Measurements from ENCODE around the gene AMPD1.
A peak's percentile ranks its signal among the peaks of the same experiment; 100 is the strongest.

Gene AMPD1

GRCh38 chr1:114696810-114697209 is 1.5 kb upstream of the AMPD1 start:
- no peak for DNase-seq

- no peak for DNase-seq
These were observed 621 bp downstream of the AMPD1 start for GRCh38 chr1:114694540-114695310.

- DNase-seq = no peak
These were observed 2.4 kb downstream of the AMPD1 start for GRCh38 chr1:114692947-114693346.

GRCh38 chr1:114691061-114691460 is 4.3 kb downstream of the AMPD1 start:
- no peak for DNase-seq

- no peak for DNase-seq
These were observed 5.2 kb downstream of the AMPD1 start for GRCh38 chr1:114690148-114690547.

GRCh38 chr1:114688526-114688925 is 6.8 kb downstream of the AMPD1 start:
- DNase-seq = no peak

GRCh38 chr1:114685851-114686250 is 9.5 kb downstream of the AMPD1 start:
- no peak for DNase-seq

GRCh38 chr1:114677691-114678090 is 17.7 kb downstream of the AMPD1 start:
- no peak for DNase-seq

- no peak for DNase-seq
These were observed 19.2 kb downstream of the AMPD1 start for GRCh38 chr1:114676115-114676514.

GRCh38 chr1:114671939-114672275 is 23.4 kb downstream of the AMPD1 start:
- no peak for DNase-seq

GRCh38 chr1:114671011-114671938 is 24.1 kb downstream of the AMPD1 start:
- peak; percentile 4 for DNase-seq

GRCh38 chr1:114670083-114671010 is 25.0 kb downstream of the AMPD1 start:
- peak; percentile 90 for DNase-seq

- DNase-seq = no peak
These were observed 25.7 kb downstream of the AMPD1 start, which contains the start of gene DENND2C for GRCh38 chr1:114669562-114670082. Gene DENND2C, minus strand, starts transcription at chr1:114670049. Its CDS starts 44,065 bp downstream, at chr1:114625984.

GRCh38 chr1:114668784-114669561 is 26.4 kb downstream of the AMPD1 start:
- DNase-seq = peak; percentile 34

- DNase-seq = no peak
These were observed 27.0 kb downstream of the AMPD1 start for GRCh38 chr1:114668373-114668772.

GRCh38 chr1:114666954-114667353 is 28.4 kb downstream of the AMPD1 start:
- DNase-seq = no peak

GRCh38 chr1:114660238-114660637 is 35.1 kb downstream of the AMPD1 start:
- no peak for DNase-seq

GRCh38 chr1:114651893-114652292 is 43.5 kb downstream of the AMPD1 start:
- DNase-seq = no peak

- no peak for DNase-seq
These were observed 46.8 kb downstream of the AMPD1 start for GRCh38 chr1:114648503-114648902.

- no peak for DNase-seq
These were observed 54.0 kb downstream of the AMPD1 start for GRCh38 chr1:114641377-114641776.

- no peak for DNase-seq
These were observed 56.4 kb downstream of the AMPD1 start for GRCh38 chr1:114638910-114639309.

- DNase-seq = no peak
These were observed 62.9 kb downstream of the AMPD1 start for GRCh38 chr1:114632427-114632826.
